HG03520 (cell line): Measurements from ENCODE around the gene RHBDD3.

Experiments used
- ATAC-seq: cut with Tn5 transposase; IDR thresholded peaks from one replicate; pipeline ENCODE4 v1.9.1; 2021; ENCODE audit warnings: mild to moderate bottlenecking, moderate library complexity; ENCODE audit not compliant: unreplicated experiment

Gene RHBDD3

DNA sequence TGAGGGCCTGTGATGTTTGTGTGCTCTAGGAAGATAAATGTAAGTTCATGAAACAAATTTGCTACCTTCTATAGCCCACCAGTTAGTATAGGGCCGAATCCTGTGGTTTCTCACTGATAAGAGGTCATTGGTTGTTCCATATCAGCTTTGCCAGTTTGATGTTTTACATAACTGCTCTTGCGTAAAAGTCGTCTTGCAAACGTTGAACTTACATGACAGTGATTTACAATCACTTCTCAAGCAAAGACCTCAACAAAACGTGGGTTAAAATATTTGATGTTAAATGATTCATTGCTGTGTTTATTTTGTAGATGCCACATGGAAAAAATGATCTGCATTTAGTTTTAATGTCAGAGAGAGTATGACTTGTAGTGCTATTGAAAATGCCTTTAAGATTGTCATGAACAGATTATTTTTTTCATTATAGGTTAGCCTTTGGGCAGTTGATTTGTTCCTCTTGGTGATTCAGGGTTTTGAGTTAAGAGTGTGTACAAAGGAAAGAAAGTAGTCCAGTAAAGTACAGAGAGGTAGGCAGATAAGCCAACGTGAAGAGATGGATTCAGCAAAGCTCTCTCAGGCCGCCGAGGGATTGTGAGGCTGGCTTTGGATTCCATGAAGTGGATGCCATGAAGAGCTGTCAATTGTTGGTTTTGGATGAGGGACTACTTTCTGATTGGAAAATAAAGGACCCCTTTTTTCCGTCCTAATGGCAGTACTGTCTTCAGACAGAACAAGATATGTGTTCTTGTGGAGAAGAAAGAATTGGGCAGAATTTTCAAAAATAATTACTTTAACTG lies 2.9 kb upstream of the RHBDD3 start:
- no peak for ATAC-seq

- ATAC-seq = no peak
Measured at GRCh38 chr22:29269731-29270474, 2.1 kb upstream of the RHBDD3 start.

DNA sequence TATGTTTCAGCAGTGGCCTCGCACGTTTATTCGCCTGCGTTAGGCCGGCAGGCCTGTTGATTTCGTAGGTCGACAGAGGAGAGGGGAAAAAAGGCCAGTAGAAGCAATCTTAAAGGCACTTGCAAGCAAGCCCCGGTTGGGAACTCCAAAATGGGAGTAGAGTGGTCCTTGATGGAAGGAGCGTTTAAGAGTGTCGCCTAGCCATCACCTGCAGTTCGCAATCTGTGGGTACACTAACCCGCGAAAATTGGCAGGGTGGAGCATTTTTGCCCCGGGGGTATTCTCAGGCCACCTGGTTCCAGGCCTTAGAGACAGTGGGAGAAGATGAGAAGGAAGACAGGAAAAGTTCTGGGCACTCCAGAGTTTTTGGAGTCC lies 1.4 kb upstream of the RHBDD3 start:
- ATAC-seq = no peak

- peak; percentile 24 for ATAC-seq
Measured at GRCh38 chr22:29268511-29269229, 889 bp upstream of the RHBDD3 start.

DNA sequence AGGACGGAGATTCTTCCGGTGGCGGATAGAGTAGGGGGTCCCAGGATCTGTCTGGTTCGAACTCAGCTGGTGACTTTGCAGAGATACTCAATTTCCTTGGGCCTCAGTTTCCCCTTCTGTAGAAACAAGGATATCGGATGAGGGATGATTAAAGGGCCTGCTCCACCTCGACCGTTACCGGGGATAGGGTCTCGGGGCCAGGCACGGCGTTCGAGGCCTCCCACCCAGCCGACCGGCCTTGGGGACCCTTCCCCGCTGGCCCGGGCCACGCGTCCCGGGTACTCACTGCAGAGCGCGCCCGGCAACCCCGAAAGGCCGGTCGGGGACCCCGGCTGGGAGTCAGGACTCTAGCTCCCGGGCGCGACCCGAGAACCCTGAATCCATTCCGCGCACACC lies 321 bp downstream of the RHBDD3 start:
- ATAC-seq = peak; percentile 25

- ATAC-seq = no peak
Measured at GRCh38 chr22:29266564-29267461, 968 bp downstream of the RHBDD3 start.

GRCh38 chr22:29265929-29266328 lies 1.9 kb downstream of the RHBDD3 start:
- ATAC-seq = no peak

DNA sequence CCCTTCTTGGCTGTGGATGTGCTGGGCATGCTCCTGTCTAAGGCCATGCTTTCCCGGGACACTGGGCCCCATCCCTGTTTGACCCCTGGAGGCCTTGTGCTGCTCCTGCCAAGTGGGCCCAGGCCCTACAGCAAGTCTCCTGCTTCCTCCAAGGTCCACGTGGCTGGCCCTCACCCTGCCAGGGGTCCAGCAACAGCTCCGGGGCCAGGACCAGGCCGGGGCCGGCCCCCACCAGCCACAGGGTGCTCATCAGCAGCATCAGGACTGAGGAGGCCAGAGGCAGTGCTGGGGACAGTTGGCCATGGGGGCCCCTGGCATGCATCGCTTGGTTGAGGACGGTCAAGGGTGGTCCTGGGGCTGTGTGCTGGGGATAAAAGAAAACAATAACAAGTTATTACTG lies 2.5 kb downstream of the RHBDD3 start:
- no peak for ATAC-seq

DNA sequence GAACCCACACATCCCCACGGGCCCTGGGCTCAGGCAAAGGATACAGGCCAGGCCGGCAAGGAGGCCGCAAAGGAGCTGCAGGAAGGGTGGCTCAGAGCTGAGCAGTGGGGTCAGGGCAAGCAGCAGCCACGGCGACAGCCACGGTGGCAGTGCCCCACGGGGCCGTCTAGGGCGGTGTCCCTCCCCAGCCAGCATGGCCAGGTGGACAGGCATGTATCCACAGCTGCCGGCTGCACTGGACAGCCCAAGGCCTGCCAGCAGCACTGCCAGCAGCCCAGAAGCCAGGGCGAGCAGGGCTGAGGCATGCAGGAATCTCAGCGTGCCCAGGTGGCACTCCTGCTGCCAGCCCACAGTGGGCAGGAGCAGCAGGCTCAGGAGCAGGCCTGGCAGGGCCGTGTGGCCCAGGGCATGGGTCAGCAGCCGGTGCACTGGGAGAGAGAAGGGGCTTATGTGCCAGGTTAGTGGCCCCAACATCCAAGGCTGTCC lies 3.9 kb downstream of the RHBDD3 start:
- ATAC-seq = no peak

DNA sequence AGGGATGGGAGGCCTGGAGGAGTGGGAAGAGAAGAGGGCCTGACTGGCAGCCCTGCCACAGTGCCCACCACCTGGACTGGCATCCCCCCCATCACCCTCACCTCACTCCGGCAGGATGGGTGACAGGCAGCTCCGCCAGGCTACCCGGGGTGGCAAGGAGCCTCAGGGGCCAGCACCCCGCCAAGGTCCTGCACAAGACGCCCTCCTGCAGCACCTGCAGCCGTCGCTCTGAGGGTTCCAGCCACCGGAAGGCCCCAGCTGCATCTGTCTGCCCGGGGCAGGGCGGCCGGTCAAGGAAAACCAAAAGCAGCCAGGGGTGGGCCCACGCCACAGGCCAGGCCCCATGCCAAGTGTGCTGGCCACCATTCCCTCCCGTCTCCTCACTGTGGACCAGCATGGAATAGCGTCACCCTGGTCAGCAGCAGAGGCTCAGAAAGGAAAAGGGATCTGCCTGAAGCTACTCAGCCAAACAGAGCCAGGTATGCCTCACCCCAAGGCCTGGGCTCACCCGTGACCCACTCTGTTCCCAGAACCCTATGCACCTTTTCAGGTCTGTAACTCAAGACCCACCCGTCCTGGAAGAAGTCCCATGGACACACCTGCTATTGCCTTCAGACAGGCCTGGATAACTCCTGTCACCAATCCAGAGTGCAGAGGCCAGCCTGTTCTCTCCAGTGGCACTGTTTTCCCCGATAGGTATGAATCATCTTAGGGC lies 7.0 kb downstream of the RHBDD3 start:
- ATAC-seq = no peak

DNA sequence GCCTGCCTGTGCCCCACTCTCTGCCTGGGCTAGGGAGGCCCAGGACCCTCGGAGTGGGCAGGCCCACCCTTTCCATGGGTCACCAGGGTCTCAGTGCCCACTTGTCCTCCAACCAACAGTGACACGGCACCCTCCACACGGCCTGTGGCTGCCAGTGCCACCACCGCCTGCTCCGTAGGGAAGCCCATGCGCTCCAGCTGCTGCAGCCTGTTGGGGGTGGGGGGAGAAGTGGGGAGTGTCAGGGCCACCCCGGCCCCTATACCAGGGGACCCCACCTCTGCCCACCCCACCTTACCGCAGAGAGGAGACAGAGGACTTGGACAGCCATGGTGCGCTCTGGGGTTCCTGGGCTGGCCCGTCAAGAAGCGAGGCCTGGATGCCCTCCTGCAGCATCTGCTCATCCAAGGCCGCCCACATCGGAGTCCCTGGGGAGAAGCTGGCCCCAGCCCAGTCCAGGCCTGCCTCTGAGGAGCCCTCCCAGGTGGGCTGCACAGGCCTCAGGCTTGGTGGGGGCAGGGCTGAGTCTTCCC lies 7.7 kb downstream of the RHBDD3 start:
- ATAC-seq = no peak

GRCh38 chr22:29259253-29259899 lies 8.4 kb downstream of the RHBDD3 start:
- ATAC-seq = no peak

DNA sequence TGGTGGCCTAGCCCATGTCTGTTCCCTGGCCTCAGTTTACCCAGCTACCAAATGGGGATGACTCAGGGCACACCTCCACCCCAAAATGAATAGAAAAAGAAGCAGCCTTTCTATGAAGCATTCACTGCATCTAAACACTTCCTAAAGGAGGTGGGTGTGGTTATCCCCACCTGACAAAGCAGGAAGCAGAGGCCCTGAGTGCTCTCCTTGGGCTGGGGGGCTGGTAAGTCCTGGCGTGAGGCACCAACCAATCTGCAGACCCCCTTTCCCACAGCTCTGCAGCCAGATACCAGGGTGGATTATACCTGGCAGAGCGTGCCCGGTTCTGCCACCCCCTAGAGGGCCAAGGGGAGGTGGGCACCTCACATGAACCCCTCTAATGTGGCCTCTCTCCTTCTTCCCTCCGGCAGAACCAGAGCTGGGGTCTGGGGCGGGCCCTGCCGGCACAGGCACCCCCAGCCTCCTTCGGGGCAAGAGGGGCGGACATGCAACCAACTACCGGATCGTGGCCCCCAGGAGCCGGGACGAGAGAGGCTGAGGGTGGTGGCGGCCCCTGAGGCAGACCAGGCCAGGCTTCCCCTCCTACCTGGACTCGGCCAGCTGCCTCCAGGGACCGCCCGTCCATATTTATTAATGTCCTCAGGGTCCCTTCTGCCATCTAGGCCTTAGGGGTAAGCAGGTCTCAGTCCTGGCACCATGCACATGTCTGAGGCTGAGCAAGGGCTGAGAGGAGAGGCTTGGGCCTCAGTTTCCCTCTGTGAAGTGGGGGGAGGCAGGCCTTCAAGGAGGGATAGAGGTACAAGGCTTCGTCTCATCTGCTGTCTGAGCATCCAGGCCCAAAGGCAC lies 9.2 kb downstream of the RHBDD3 start:
- no peak for ATAC-seq

DNA sequence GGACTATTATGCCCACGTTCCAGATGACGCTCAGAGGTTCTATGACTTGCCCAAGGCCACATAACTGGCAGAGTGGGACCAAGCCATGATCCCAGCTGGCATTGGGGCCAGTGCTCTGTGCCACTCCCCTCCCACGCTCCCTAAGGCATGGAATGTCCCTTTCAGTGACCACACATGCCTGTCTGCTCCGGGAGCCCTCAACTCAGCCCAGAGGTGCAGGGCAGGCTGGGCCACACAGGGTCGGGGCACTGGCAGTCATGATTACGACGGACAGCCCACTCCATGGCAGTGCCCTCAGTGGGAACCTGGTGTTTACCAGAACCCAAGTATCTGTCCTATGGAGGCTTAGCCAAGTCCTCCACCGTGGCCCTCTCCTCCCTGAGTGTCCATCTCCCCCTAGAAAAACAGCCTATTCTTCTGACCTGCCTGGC lies 10.0 kb downstream of the RHBDD3 start:
- no peak for ATAC-seq

DNA sequence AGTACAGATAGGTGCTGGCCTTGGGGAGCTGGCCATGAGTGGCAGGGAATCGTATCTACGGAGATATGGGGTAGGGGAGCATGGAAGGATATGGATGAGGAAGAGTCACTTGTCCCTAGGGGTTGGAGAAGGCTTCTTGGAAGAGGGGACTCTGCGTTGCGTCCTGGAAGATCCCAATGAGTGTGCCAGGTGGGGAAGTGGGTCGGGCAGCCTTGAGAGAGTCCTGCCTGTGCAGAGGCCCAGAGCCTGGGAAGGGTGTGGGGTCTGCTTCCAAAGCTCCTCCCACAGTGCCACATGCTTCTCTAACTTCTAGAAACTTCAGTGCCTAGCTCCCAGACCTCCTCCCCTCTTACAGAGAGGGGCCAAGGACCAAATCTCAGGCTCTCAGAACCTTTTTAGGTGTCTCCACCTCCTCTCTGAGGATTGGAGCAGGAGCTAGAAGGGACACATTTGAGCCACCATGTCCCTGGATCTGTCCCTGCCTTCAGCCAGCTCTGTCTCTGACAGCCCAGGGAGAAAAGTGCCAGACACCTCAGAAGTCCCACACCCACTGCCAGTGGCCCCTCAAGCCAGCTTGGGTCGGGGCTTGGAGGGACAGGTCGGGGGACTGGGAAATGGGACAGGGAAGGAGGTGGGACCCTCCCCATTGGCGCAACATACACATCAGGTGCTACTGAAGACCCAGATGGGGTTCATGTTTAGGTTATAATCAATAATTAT lies 11.0 kb downstream of the RHBDD3 start:
- no peak for ATAC-seq

- ATAC-seq = no peak
Measured at GRCh38 chr22:29255064-29255621, 12.6 kb downstream of the RHBDD3 start.

GRCh38 chr22:29254286-29254660 lies 13.5 kb downstream of the RHBDD3 start:
- no peak for ATAC-seq
